Measurements from ENCODE around the gene MBD5. TPM values are rescaled to one million over a fixed set of nuclear protein-coding genes. Genes with fewer than 3 reads are reported as not detected.

The MBD5 gene
- polyA plus RNA-seq, 2 donors = 2.9 to 5.0 TPM

- Histone ChIP-seq H3K27me3 (ENCODE audit: control insufficient read depth in 1 of 2, insufficient read depth in 2 of 2, low read length in 2 of 2) (no peaks in the 10 kb centered on the region), H3K9me3 (ENCODE audit: control insufficient read depth in 2 of 2, insufficient read depth in 1 of 2, low read depth in 1 of 2, low read length in 1 of 2) (no peaks in the 10 kb centered on the region), H3K27ac (ENCODE audit: low read depth in 2 of 2, low read length in 1 of 2) (no peak overlapping the region), H3K4me3 (ENCODE audit: low read depth in 1 of 2, low read length in 2 of 2) (no peak overlapping the region), H3K4me1 (ENCODE audit: control insufficient read depth in 2 of 2, insufficient read depth in 2 of 2, low read length in 1 of 2) (no peaks in the 10 kb centered on the region), H3K36me3 (ENCODE audit: control insufficient read depth in 2 of 2, insufficient read depth in 2 of 2, low read length in 1 of 2) (no peaks in the 10 kb centered on the region)
- WGBS, 2 donors = 78 to 81% methylated on average over 1 of the region's 1 CpG
These were observed 111.5 kb downstream of the MBD5 start for GRCh38 chr2:148132412-148132811.

- Histone ChIP-seq H3K9me3 (ENCODE audit: control insufficient read depth in 2 of 2, insufficient read depth in 1 of 2, low read depth in 1 of 2, low read length in 1 of 2) (no peaks in the 10 kb centered on the region), H3K4me3 (ENCODE audit: low read depth in 1 of 2, low read length in 2 of 2) (no peak overlapping the region), H3K27me3 (ENCODE audit: control insufficient read depth in 1 of 2, insufficient read depth in 2 of 2, low read length in 2 of 2) (no peaks in the 10 kb centered on the region), H3K36me3 (ENCODE audit: control insufficient read depth in 2 of 2, insufficient read depth in 2 of 2, low read length in 1 of 2) (no peaks in the 10 kb centered on the region), H3K27ac (ENCODE audit: low read depth in 2 of 2, low read length in 1 of 2) (no peak overlapping the region), H3K4me1 (ENCODE audit: control insufficient read depth in 2 of 2, insufficient read depth in 2 of 2, low read length in 1 of 2) (no peaks in the 10 kb centered on the region)
- 96 to 97% methylated on average over 3 of the region's 3 CpGs for WGBS, 2 donors
These were observed 114.8 kb downstream of the MBD5 start for GRCh38 chr2:148135705-148136104.

- Histone ChIP-seq H3K4me1 (ENCODE audit: control insufficient read depth in 2 of 2, insufficient read depth in 2 of 2, low read length in 1 of 2) (no peaks in the 10 kb centered on the region), H3K36me3 (ENCODE audit: control insufficient read depth in 2 of 2, insufficient read depth in 2 of 2, low read length in 1 of 2) (no peaks in the 10 kb centered on the region), H3K27ac (ENCODE audit: low read depth in 2 of 2, low read length in 1 of 2) (no peak overlapping the region), H3K9me3 (ENCODE audit: control insufficient read depth in 2 of 2, insufficient read depth in 1 of 2, low read depth in 1 of 2, low read length in 1 of 2) (no peaks in the 10 kb centered on the region), H3K4me3 (ENCODE audit: low read depth in 1 of 2, low read length in 2 of 2) (no peak overlapping the region), H3K27me3 (ENCODE audit: control insufficient read depth in 1 of 2, insufficient read depth in 2 of 2, low read length in 2 of 2) (no peaks in the 10 kb centered on the region)
- 88 to 90% methylated on average over 1 of the region's 1 CpG for WGBS, 2 donors
These were observed 115.5 kb downstream of the MBD5 start for GRCh38 chr2:148136441-148136840.

GRCh38 chr2:148161909-148162435, 141.1 kb downstream of the MBD5 start:
- no peaks in the 10 kb centered on the region for H3K27me3 ChIP-seq (ENCODE audit: control insufficient read depth in 1 of 2, insufficient read depth in 2 of 2, low read length in 2 of 2)
- H3K4me1 ChIP-seq (ENCODE audit: control insufficient read depth in 2 of 2, insufficient read depth in 2 of 2, low read length in 1 of 2) = no peaks in the 10 kb centered on the region
- no peak overlapping the region for H3K27ac ChIP-seq (ENCODE audit: low read depth in 2 of 2, low read length in 1 of 2)
- no peaks in the 10 kb centered on the region for H3K36me3 ChIP-seq (ENCODE audit: control insufficient read depth in 2 of 2, insufficient read depth in 2 of 2, low read length in 1 of 2)
- H3K9me3 ChIP-seq (ENCODE audit: control insufficient read depth in 2 of 2, insufficient read depth in 1 of 2, low read depth in 1 of 2, low read length in 1 of 2) = no peaks in the 10 kb centered on the region
- WGBS, 2 donors = 76 to 78% methylated on average over 2 of the region's 2 CpGs
- no peak overlapping the region for H3K4me3 ChIP-seq (ENCODE audit: low read depth in 1 of 2, low read length in 2 of 2)

GRCh38 chr2:148162871-148163270, 142.0 kb downstream of the MBD5 start:
- Histone ChIP-seq H3K9me3 (ENCODE audit: control insufficient read depth in 2 of 2, insufficient read depth in 1 of 2, low read depth in 1 of 2, low read length in 1 of 2) (no peaks in the 10 kb centered on the region), H3K4me1 (ENCODE audit: control insufficient read depth in 2 of 2, insufficient read depth in 2 of 2, low read length in 1 of 2) (no peaks in the 10 kb centered on the region), H3K27ac (ENCODE audit: low read depth in 2 of 2, low read length in 1 of 2) (no peak overlapping the region), H3K4me3 (ENCODE audit: low read depth in 1 of 2, low read length in 2 of 2) (no peak overlapping the region), H3K36me3 (ENCODE audit: control insufficient read depth in 2 of 2, insufficient read depth in 2 of 2, low read length in 1 of 2) (no peaks in the 10 kb centered on the region), H3K27me3 (ENCODE audit: control insufficient read depth in 1 of 2, insufficient read depth in 2 of 2, low read length in 2 of 2) (no peaks in the 10 kb centered on the region)

GRCh38 chr2:148165975-148166374, 145.1 kb downstream of the MBD5 start:
- Histone ChIP-seq H3K9me3 (ENCODE audit: control insufficient read depth in 2 of 2, insufficient read depth in 1 of 2, low read depth in 1 of 2, low read length in 1 of 2) (no peaks in the 10 kb centered on the region), H3K4me3 (ENCODE audit: low read depth in 1 of 2, low read length in 2 of 2) (no peak overlapping the region), H3K27ac (ENCODE audit: low read depth in 2 of 2, low read length in 1 of 2) (no peak overlapping the region), H3K4me1 (ENCODE audit: control insufficient read depth in 2 of 2, insufficient read depth in 2 of 2, low read length in 1 of 2) (no peaks in the 10 kb centered on the region), H3K27me3 (ENCODE audit: control insufficient read depth in 1 of 2, insufficient read depth in 2 of 2, low read length in 2 of 2) (no peaks in the 10 kb centered on the region), H3K36me3 (ENCODE audit: control insufficient read depth in 2 of 2, insufficient read depth in 2 of 2, low read length in 1 of 2) (no peaks in the 10 kb centered on the region)
- WGBS, 2 donors = 84 to 91% methylated on average over 1 of the region's 1 CpG

- Histone ChIP-seq H3K36me3 (ENCODE audit: control insufficient read depth in 2 of 2, insufficient read depth in 2 of 2, low read length in 1 of 2) (no peaks in the 10 kb centered on the region), H3K27ac (ENCODE audit: low read depth in 2 of 2, low read length in 1 of 2) (no peak overlapping the region), H3K9me3 (ENCODE audit: control insufficient read depth in 2 of 2, insufficient read depth in 1 of 2, low read depth in 1 of 2, low read length in 1 of 2) (no peaks in the 10 kb centered on the region), H3K27me3 (ENCODE audit: control insufficient read depth in 1 of 2, insufficient read depth in 2 of 2, low read length in 2 of 2) (no peaks in the 10 kb centered on the region), H3K4me1 (ENCODE audit: control insufficient read depth in 2 of 2, insufficient read depth in 2 of 2, low read length in 1 of 2) (no peaks in the 10 kb centered on the region), H3K4me3 (ENCODE audit: low read depth in 1 of 2, low read length in 2 of 2) (no peak overlapping the region)
These were observed 146.4 kb downstream of the MBD5 start for GRCh38 chr2:148167241-148167766.

- Histone ChIP-seq H3K4me1 (ENCODE audit: control insufficient read depth in 2 of 2, insufficient read depth in 2 of 2, low read length in 1 of 2) (no peaks in the 10 kb centered on the region), H3K27ac (ENCODE audit: low read depth in 2 of 2, low read length in 1 of 2) (no peak overlapping the region), H3K36me3 (ENCODE audit: control insufficient read depth in 2 of 2, insufficient read depth in 2 of 2, low read length in 1 of 2) (no peaks in the 10 kb centered on the region), H3K9me3 (ENCODE audit: control insufficient read depth in 2 of 2, insufficient read depth in 1 of 2, low read depth in 1 of 2, low read length in 1 of 2) (no peaks in the 10 kb centered on the region), H3K4me3 (ENCODE audit: low read depth in 1 of 2, low read length in 2 of 2) (no peak overlapping the region), H3K27me3 (ENCODE audit: control insufficient read depth in 1 of 2, insufficient read depth in 2 of 2, low read length in 2 of 2) (no peaks in the 10 kb centered on the region)
- 98% methylated on average over 1 of the region's 1 CpG for WGBS, 2 donors
These were observed 147.0 kb downstream of the MBD5 start for GRCh38 chr2:148167855-148168254.

- Histone ChIP-seq H3K36me3 (ENCODE audit: control insufficient read depth in 2 of 2, insufficient read depth in 2 of 2, low read length in 1 of 2) (no peaks in the 10 kb centered on the region), H3K9me3 (ENCODE audit: control insufficient read depth in 2 of 2, insufficient read depth in 1 of 2, low read depth in 1 of 2, low read length in 1 of 2) (no peaks in the 10 kb centered on the region), H3K27ac (ENCODE audit: low read depth in 2 of 2, low read length in 1 of 2) (no peak overlapping the region), H3K4me3 (ENCODE audit: low read depth in 1 of 2, low read length in 2 of 2) (no peak overlapping the region), H3K27me3 (ENCODE audit: control insufficient read depth in 1 of 2, insufficient read depth in 2 of 2, low read length in 2 of 2) (no peaks in the 10 kb centered on the region), H3K4me1 (ENCODE audit: control insufficient read depth in 2 of 2, insufficient read depth in 2 of 2, low read length in 1 of 2) (no peaks in the 10 kb centered on the region)
- 96 to 97% methylated on average over 6 of the region's 6 CpGs for WGBS, 2 donors
These were observed 151.4 kb downstream of the MBD5 start for GRCh38 chr2:148172131-148172753.

GRCh38 chr2:148173168-148173567, 152.3 kb downstream of the MBD5 start:
- Histone ChIP-seq H3K27ac (ENCODE audit: low read depth in 2 of 2, low read length in 1 of 2) (no peak overlapping the region), H3K9me3 (ENCODE audit: control insufficient read depth in 2 of 2, insufficient read depth in 1 of 2, low read depth in 1 of 2, low read length in 1 of 2) (no peaks in the 10 kb centered on the region), H3K27me3 (ENCODE audit: control insufficient read depth in 1 of 2, insufficient read depth in 2 of 2, low read length in 2 of 2) (no peaks in the 10 kb centered on the region), H3K4me1 (ENCODE audit: control insufficient read depth in 2 of 2, insufficient read depth in 2 of 2, low read length in 1 of 2) (no peaks in the 10 kb centered on the region), H3K4me3 (ENCODE audit: low read depth in 1 of 2, low read length in 2 of 2) (no peak overlapping the region), H3K36me3 (ENCODE audit: control insufficient read depth in 2 of 2, insufficient read depth in 2 of 2, low read length in 1 of 2) (no peaks in the 10 kb centered on the region)
- WGBS, 2 donors = 98 to 100% methylated on average over 12 of the region's 12 CpGs

Data from esophagus (tissue), 2 donors.